B cell (primary cell): ENCODE results near the gene TMEM37.

Experiments
- CTCF ChIP-seq: fragments of 200-600 bp; IDR thresholded peaks from one replicate; pipeline ENCODE4 v1.8.0; 2022; ENCODE audit warnings: antibody characterized with exemption, mild to moderate bottlenecking
- EZH2 ChIP-seq: IDR thresholded peaks from 2 replicates; pipeline ENCODE4 v1.6.1; 2012; ENCODE audit warnings: borderline replicate concordance, low read depth, mild to moderate bottlenecking, moderate library complexity, low read length; ENCODE audit not compliant: insufficient read depth, poor library complexity, severe bottlenecking

GRCh38 chr2:119409506-119409905 is 22.1 kb upstream of the TMEM37 start:
- TF ChIP-seq CTCF: no peak
- no peak for TF ChIP-seq EZH2
